Prostate gland (tissue), 2 donors: ENCODE data around the gene LCK. TPM values are rescaled to one million over a fixed set of nuclear protein-coding genes. Genes with fewer than 3 reads are reported as not detected.
"Not testable (repeated sequence)": the region's sequence is repeated elsewhere in the genome, so short reads cannot be mapped to it uniquely, and the experiment has no call there.

Experiments
- DNase-seq: peaks from one replicate; pipeline ENCODE4 v3.0.0-alpha.2; 2019; ENCODE audit warnings: low spot score
- H3K27ac ChIP-seq, 2 donors: fragments of 200-600 bp; sonication (generic); 2 replicates each; pipeline ENCODE4 v1.5.1; 2017 to 2019
- H3K27me3 ChIP-seq: fragments of 200-600 bp; sonication (generic); replicated peaks from 2 replicates; pipeline ENCODE4 v1.5.1; 2019; ENCODE audit not compliant: insufficient read depth
- H3K36me3 ChIP-seq, 2 donors: fragments of 200-600 bp; sonication (generic); 1 replicate in 1 of 2; 2 replicates in 1 of 2; pipeline versions ENCODE4 v1.5.1 to v1.8.1; 2017 to 2019
- H3K4me1 ChIP-seq: fragments of 200-600 bp; sonication (generic); replicated peaks from 2 replicates; pipeline ENCODE4 v1.5.1; 2019
- H3K4me3 ChIP-seq, 2 donors: fragments of 200-600 bp; sonication (generic); 2 replicates each; pipeline ENCODE4 v1.5.1; 2017 to 2019
- H3K9me3 ChIP-seq: fragments of 200-600 bp; sonication (generic); 2 replicates; pipeline ENCODE4 v1.5.1; 2017
- CTCF ChIP-seq, 4 experiments: fragments of 200-600 bp in 2 of 4; fragments of 450-650 bp in 2 of 4; sonication (generic) in 2 of 4; IDR thresholded peaks; 1 replicate in 3 of 4; 2 replicates in 1 of 4; pipeline ENCODE4 v1.5.1; 2016 to 2019; ENCODE audit warnings: antibody characterized with exemption in 4 of 4, mild to moderate bottlenecking in 2 of 4, moderate library complexity in 2 of 4
- POLR2A ChIP-seq: fragments of 450-650 bp; IDR thresholded peaks from one replicate; pipeline ENCODE4 v1.6.1; 2016; ENCODE audit warnings: antibody characterized with exemption, mild to moderate bottlenecking
- POLR2AphosphoS5 ChIP-seq: sonication (generic); formaldehyde crosslinking; IDR thresholded peaks from one replicate; pipeline ENCODE4 v1.6.1; 2017; ENCODE audit warnings: antibody characterized with exemption
- WGBS: methylation state at CpG from one replicate; pipeline ENCODE4 v1.1.5; 2018; 5-methylcytosine and 5-hydroxymethylcytosine counted together
- intact Hi-C: fragments of 100-400 bp; cut with DNase I; formaldehyde crosslinking; loops from one replicate; pipeline ENCODE4 v1.14.2; 2022
- total RNA-seq, 2 donors: library from RNA; depleted of rRNA; stranded (reverse); fragments of >200 nt; gene quantifications; one replicate each; pipeline ENCODE4 v1.1.0, GENCODE V29; 2016

LCK gene
- total RNA-seq, 2 donors from 2014 or later, result 1.3 to 4.4 TPM

GRCh38 chr1:32285658-32286057, 34.6 kb downstream of the LCK start:
- H3K27ac ChIP-seq, result no peak overlapping the region
- no peaks in the 10 kb centered on the region for H3K27me3 ChIP-seq
- TF ChIP-seq CTCF (IDR thresholded peaks at IDR 0.05), result no peak
- no peak for TF ChIP-seq POLR2AphosphoS5
- no peak for TF ChIP-seq POLR2A
- peaks cover 3% of the 10 kb centered on the region for H3K4me1 ChIP-seq
- H3K9me3 ChIP-seq, result no peaks in the 10 kb centered on the region
- no peak overlapping the region for H3K4me3 ChIP-seq
- no peak for DNase-seq
- WGBS, result 93% methylated on average over 3 of the region's 3 CpGs
- intact Hi-C loops, result no loop called here
- no peaks in the 10 kb centered on the region for H3K36me3 ChIP-seq

- TF ChIP-seq POLR2AphosphoS5 (no peak), CTCF (IDR thresholded peaks at IDR 0.05) (no peak), POLR2A (no peak)
- no peak for DNase-seq
- Histone ChIP-seq H3K27me3 (no peaks in the 10 kb centered on the region), H3K9me3 (no peaks in the 10 kb centered on the region), H3K4me3 (no peak overlapping the region), H3K27ac (no peak overlapping the region), H3K4me1 (peaks cover 8% of the 10 kb centered on the region), H3K36me3 (no peaks in the 10 kb centered on the region)
- intact Hi-C loops, result no loop called here
- 87% methylated on average over 4 of the region's 4 CpGs for WGBS
These were observed 35.7 kb downstream of the LCK start for GRCh38 chr1:32286763-32287162.

GRCh38 chr1:32289256-32289655, 38.2 kb downstream of the LCK start:
- Histone ChIP-seq H3K4me1 (peaks cover 8% of the 10 kb centered on the region), H3K27me3 (no peaks in the 10 kb centered on the region), H3K4me3 (no peak overlapping the region), H3K36me3 (no peaks in the 10 kb centered on the region), H3K9me3 (no peaks in the 10 kb centered on the region), H3K27ac (no peak overlapping the region)
- WGBS, result 92% methylated on average over 7 of the region's 7 CpGs
- no peak for TF ChIP-seq POLR2A
- no peak for TF ChIP-seq CTCF (IDR thresholded peaks at IDR 0.05)
- no peak for DNase-seq
- intact Hi-C loops, result no loop called here

GRCh38 chr1:32291145-32291707, 40.2 kb downstream of the LCK start:
- H3K9me3 ChIP-seq, result no peaks in the 10 kb centered on the region
- TF ChIP-seq POLR2AphosphoS5, result no peak
- TF ChIP-seq CTCF (IDR thresholded peaks at IDR 0.05), result no peak
- no peak for TF ChIP-seq POLR2A
- H3K27me3 ChIP-seq, result no peaks in the 10 kb centered on the region
- no peaks in the 10 kb centered on the region for H3K36me3 ChIP-seq
- WGBS, result 40% methylated on average over 10 of the region's 10 CpGs
- H3K27ac ChIP-seq, result peak overlapping the region; percentile 88 to 95
- peaks cover 8% of the 10 kb centered on the region for H3K4me1 ChIP-seq
- H3K4me3 ChIP-seq, result peak overlapping the region; percentile 92 to 93
- intact Hi-C loops, result no loop called here
- no peak for DNase-seq

GRCh38 chr1:32291708-32292538, 40.9 kb downstream of the LCK start, which contains the start of gene HDAC1:
TSS of gene HDAC1 (plus strand) at chr1:32292083. CDS start at chr1:32292170, 87 bp downstream.
- no peaks in the 10 kb centered on the region for H3K9me3 ChIP-seq
- peak; percentile 96 for DNase-seq
- peak within 1 kb of the TSS; percentile 88 to 95 for H3K27ac ChIP-seq
- intact Hi-C loops, result no loop called here
- H3K4me1 ChIP-seq, result peaks cover 8% of the 10 kb centered on the region
- peak within 1 kb of the TSS; percentile 92 to 93 for H3K4me3 ChIP-seq
- TF ChIP-seq POLR2AphosphoS5, result peak; percentile 71
- peak; percentile 69 for TF ChIP-seq POLR2A
- TF ChIP-seq CTCF (IDR thresholded peaks at IDR 0.05), result peak in 1 of 4 experiments; percentile 14
- under 1% methylated on average over 67 of the region's 67 CpGs for WGBS
- H3K27me3 ChIP-seq, result no peaks in the 10 kb centered on the region
- H3K36me3 ChIP-seq, result no peaks in the 10 kb centered on the region

GRCh38 chr1:32298211-32298610, 47.1 kb downstream of the LCK start:
- H3K27me3 ChIP-seq, H3K9me3 ChIP-seq, H3K36me3 ChIP-seq, H3K4me1 ChIP-seq, H3K27ac ChIP-seq, DNase-seq, H3K4me3 ChIP-seq, intact Hi-C loops: not testable (repeated sequence)
- WGBS, result 96% methylated on average over 16 of the region's 16 CpGs
